GDM1 (cell line): Measurements from ENCODE around the gene RND3.

Experiments used
- DNase-seq: peaks from one replicate; lab custom pipeline; 2025; lab: John Stamatoyannopoulos, UW

RND3 gene

DNA sequence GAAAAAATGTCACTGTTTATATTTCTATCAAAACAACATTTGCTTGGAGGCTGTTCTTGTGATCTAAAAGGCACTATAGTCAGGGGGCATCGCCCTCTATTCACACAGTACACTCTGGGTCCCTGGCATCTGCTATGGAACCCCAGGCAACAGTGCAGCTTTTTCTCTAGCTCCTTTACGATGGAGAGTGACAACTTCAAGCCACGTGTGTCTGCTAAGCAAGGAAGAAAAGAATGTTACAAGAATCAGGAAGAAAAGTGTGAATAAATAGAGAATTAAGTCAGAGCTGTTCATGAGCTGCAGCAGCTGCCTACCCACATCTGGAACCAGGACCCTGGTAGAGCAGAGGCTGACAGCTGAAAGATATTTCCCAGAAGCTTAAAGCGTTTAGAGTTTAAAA, 11.2 kb downstream of the RND3 start:
- no peak for DNase-seq

DNA sequence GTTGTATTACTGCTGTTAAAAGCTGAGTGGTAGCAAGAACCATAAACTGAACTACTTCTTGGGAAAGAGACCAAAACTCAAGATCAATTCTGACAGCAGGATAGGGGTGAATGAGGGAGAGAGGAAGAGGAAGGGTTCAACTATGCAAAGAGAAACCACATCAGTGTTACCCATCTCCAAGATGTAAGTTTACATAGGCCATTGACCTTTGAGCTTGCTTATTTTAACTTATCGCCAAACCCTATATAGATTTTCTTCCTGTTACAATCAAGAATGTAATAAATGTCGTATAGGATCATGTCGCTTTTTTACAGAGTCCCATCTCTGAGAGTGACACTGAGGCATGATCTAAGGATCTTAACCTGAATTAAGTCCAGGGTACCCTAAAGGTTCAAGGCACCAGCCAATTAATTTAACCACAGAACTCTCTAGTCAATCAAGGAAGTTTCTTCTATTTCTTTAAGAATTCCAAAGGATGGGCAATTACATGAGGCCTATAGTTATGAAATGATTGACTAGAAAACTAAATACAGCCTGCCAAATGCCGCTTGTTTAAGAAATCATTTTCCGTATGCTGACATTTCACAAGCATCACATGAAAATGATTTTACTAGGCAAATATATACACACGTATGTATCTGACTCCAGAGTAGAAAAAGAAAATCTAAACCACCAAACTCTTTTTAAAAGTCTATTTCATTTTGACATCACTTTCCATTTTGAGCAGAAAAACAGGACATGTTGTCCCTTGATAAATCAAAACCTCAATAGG, 11.8 kb downstream of the RND3 start:
- DNase-seq: no peak

DNA sequence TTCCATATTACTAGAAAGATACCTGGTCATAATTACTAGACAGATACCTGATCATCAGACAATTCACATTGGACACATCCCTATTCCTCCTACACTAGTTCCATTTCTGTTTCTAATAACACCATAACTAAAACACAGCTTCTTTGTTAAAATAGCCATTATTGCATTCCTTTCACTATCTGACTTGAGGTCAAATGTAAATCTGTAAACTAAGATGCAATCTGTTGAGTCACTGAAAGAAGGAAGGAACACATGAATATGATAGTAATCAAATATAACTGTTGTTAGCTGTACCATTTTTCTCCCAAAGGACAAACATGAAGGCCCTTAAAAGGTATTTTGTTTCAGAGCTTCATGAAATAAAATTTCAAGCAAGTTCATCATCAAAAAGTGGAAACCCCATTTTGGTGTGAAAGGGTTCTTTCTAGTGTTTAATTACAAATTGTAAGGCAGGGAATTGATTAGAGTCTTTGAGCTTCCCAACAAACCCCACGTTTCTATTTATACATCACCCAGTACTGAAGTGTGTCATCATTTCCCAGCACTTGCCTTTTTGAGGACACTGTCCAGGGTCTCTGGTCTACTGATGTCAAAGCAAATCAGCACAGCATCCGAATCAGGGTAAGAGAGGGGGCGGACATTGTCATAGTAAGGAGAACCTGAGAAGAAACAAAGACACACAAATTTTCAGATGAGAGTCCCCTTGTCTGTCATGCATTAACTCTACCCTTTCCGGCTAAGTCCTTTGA, 13.0 kb downstream of the RND3 start:
- no peak for DNase-seq

DNA sequence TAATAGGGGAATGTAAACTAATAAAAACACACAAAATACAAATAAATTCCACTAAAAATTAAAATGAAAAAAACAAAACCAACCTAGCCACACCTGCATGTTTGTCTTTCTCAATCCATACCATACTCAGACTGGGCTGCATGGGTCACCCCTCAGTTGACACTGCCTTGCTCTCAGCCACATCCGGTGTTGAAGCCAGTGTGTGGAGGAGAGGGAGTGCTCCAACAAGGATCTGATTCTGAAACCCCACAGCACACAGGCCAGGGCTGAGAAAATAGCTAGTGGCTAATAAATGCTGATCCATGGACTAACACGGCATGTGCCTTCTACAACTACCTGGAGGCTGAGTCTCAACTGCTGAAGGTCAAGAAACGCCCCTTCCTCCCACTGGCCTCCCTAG, 13.7 kb downstream of the RND3 start:
- no peak for DNase-seq

DNA sequence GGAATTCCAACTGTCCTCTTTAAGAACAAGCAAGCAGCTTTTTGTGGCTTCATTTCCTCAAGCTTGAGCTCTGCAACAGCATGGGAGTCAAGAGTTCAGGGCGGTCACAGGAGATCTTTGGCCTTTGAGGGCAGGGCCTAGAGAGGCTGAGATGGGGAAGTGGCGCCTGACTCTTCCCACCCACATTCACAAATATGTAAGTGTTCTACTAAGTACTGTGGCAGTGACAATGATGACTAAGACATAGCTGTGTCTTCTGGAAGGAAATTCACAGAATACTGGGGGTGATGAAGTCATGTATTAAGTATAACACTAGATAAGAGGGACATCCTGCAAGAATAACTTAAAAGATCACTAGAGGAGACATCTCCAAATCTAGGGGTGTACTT, 15.0 kb downstream of the RND3 start:
- DNase-seq: peak; percentile 5

DNA sequence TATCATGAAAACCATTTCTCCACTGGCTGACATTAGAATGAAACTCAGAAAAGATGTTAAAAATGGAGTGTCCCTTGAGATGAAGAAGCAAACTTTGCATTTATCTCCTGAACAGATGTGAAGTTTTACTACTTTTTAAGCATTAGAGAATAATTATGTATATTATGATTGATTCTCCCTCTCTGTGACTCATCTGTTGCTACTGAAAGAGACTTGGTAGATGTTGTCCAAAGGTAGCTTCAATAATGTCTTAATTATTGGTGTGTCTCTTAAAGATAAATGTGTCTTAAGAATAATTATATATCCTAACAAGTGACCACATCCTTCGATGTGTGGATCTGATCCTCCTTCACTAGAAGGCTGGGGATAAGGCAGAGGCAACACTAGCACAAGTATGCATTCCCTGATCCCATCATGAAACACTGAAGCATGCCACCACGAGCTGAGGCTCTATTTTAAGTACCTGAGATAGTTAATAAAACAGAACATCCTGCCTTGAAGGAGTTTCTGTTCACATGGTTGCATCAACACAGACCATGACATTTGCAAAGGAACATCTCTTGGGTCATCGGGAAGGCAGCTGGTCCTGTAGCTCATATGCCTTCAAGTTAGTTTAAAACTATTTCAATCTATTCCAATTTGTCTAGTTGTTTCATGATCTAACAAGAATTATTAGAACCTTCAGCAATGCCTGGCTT, 15.5 kb downstream of the RND3 start:
- no peak for DNase-seq

DNA sequence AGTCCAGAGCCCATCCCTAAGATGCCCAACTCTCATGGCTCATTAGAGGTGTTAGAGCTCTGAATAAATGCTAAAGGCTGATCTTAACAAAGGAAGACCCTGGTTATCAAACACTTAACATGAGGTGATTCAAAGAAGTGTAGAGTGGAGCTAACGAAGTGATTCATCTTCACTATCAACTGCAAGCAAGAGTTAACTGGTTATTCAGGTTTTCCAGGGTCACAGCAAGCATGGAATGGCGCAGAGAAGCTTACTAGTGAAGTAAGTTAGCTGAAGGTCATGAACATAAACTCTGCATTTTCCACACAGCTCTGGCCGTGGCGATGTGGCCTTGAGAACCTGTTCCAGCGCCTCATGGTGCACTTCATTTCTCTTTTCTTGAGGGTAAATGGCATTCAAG, 17.0 kb downstream of the RND3 start:
- DNase-seq: no peak

DNA sequence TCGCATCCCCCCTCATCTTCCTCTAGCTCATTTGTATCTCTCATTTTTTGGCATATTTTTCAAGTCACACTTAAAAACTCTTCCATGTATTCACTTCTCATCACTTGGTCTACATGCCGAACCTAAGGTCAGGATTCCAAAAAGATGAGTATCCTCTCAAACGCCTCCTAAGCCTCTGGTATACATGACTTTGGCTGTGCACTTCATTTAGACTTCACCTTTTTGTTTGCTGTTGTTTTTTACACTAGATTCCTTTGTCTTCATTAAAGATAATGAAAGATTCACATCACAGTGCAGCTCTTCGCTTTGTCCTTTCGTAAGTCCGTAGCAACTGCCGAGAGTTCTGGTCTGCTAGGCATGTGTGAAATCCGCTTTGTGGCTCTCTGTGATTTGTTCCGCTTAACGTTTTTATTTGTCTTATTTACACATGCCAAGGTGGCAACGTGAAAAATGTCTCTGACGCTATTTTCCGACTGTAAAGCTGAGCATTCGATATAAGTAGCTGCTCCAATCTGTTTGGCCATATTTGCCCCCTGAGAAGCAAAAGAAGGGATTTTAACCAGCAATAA, 17.7 kb downstream of the RND3 start:
- no peak for DNase-seq

DNA sequence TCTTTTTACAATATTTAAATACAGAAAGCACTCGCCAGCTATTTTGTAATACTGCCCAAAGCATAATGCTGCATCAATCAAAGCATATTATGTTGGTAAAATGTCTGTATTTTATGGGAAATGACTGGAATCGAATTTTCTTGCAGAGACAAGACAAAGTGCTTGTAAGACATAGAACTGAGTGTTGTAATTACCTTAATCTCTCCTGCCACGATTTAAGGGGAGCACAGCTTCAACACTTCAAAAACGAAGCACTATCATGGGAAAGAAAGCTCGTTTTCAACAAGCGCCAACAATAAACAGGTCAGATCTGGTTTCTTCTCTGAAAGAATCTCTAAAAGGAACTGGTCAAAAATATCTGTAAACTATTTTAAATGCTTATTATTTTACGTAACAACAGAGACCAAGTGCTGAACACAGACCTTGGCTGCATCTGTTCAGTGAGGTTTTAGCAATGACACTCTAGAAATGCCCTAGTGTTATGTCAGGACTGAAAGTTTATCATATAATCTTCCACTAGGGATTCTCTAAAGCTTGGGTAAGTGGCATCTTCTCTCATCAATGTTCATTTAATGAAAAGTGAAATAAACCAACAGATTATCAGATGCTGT, 19.0 kb downstream of the RND3 start:
- no peak for DNase-seq

DNA sequence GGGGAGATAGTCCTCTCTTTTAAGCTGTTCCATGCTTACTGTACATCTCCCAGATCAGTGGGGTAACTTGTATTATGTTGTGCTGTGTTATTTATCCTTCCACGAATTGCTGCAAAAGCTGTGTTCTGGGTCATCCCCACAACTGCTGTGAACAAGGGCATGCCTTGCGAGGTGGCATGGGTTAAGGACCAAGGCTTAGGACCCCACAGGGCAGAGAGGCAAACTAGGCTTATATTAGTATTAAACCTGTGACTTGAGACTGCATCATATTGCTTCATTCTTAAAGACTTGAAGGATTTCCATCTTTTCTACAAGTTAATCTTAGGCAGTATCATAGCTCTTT, 19.9 kb downstream of the RND3 start:
- no peak for DNase-seq

DNA sequence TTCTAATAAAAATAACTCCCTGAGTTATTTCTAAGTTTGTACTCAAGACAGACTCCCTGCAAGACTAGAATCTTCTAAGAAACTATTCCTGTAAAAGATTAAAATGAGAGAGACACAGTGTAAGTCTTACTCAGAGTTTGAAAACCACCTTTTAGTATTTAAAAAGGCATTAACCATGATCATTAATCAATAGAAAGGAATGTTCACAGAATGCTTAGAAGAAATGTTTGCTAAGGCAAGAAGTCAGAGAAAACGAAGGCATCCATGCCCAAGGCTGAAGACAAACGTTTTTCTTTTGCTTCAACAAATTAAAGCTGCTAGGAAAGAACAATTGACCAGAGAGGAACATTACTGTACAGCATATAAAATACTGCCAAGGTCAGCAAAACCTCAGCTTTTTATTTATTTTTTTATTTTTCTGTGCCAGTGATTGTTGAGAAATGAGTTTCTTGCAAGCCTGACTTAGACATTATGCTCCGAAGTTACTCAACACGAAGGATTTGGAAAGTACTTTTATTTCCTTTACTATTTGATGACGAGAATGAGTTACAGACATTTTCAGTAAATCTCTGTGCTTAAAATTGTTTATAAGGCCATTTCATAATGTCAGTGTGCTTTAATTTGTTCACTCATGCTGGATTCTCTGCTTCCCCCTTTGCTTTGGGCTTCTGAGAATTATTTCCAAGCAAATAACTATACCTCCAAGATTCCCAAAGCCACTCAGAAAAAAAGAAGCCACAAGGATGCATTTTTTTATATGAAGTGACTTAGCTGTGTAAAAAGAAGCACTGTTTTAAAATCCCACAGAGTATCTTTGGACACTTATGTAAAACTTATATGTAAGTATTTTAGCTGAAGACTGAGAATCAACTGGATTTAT, 20.5 kb downstream of the RND3 start:
- DNase-seq: no peak

DNA sequence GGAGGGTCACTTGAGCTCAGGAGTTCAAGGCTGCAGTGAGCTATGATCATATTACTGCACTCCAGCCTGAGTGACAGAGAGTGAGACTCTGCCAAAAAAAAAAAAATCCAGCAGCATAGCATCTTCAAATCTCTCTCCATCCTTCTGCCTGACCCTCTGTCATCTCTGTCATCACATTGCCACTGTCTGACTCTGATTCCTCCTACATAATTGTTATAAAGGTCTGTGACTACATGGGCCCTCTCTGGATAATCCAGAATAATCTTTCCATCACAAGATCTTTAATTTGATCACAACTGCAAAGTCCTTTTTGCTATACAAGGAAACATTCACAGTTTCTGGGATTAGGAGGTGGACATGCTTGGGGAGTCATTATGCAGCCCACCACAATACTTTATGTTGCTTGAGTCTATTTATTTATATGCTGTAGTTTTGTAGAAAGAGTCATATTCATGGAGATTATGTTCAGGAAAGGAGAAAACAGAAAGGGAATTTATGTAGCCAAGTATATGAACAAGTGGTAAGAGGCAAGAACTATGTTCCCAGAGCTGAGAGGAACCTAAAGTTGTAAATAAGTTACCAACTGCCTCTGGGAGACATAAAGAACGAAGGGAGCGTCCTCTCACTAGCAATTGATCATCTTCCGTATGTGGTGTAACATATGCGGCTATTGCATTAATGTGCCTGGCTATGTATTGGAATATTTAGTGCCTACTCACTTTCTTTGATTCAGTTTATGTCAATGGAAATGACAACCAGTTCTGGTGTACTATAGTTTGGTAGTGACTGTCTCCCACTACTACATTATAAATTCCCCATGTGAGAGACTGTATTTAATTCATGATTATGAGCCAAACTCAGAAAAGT, 21.5 kb downstream of the RND3 start:
- DNase-seq: no peak

DNA sequence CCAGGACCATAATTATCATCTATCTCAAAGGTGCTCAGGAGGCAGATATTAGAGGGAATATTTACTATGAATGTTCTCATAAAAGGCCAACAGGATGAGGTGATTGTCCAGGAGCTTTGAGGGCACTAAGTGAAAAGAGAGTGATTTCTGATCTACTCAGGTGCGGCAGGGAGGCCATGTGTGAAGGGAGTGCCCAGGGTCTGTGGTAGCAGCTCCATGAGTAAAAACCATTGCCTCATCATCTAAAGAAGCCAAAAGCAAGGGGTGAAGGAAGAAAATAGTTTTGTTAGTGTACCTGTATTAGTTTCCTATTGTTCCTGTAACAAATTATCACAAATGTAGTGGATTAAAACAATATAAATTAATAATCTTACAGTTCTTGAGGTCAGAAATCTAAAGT, 22.5 kb downstream of the RND3 start:
- no peak for DNase-seq

DNA sequence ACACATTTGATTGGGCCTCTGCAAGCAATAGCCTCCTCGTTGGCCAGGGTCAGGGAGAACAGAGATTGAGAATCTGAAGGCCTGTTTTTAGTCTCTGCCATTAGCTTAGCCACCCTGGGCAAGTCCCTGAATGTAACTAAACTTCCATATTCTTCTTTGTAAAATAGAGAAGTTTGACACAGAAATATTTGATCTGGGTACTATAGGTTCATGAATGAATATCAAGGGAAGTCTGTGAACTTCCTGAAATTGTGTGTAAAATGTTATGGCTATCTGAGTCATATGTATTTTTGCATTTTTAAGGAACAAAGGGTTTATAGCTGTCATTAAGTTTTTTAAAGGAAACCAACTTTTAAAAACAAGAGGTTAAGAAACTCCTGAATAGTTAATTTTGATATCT, 23.2 kb downstream of the RND3 start:
- DNase-seq: no peak

DNA sequence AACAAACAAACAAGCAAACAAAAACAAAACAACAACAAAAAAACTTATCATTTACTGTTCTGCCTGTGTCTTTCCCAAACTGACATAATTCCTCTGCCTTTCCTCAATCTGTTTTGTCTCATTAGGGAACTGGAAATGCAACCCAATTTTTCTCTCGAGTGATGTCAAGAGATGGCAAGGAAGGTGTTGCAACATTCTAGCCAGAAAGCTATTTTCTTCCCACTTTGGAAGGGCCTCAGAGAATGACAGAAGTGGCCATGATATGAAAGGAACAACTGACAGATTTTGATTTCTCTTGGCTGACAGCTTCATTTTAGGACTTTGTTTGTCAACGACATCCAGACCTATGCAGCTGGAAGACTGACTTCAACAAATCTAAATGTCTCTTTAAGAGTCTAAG, 24.7 kb downstream of the RND3 start:
- no peak for DNase-seq

DNA sequence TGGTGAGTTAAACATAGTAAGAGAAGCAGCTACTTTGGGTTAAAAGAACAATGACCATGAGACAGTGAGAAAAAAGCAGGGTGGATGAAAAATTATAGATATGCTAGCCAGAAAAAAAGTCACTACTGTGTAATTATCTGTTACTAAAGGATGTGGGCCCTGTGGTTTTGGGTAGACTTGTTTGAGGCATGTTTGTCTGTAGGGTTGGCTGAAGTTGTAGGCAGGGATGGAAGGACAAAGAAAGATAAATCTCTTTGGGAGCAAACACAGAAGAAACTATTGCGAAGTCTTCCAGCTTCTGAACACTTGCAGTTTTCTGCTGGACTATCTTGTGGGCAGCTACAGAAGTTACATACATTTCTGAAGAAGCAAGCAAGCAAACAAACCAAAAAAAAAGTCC, 28.2 kb downstream of the RND3 start:
- DNase-seq: no peak

DNA sequence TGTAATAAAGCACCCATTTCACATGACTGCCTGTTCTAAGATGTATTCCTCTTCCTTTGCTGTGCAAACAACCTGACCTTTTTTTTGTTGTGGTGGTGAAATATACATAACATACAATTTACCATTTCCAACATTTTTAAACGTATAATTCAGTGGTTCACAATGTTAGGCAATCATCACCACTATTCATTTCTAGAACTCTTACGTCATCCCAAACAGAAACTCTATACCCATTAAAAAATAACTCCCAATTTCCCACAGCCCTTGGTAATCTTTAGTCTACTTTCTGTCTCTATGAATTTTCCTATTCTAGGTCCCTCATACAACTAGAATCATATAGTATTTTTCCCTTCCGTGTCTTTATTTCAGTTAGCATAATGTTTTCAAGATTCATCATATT, 36.7 kb downstream of the RND3 start:
- DNase-seq: no peak

DNA sequence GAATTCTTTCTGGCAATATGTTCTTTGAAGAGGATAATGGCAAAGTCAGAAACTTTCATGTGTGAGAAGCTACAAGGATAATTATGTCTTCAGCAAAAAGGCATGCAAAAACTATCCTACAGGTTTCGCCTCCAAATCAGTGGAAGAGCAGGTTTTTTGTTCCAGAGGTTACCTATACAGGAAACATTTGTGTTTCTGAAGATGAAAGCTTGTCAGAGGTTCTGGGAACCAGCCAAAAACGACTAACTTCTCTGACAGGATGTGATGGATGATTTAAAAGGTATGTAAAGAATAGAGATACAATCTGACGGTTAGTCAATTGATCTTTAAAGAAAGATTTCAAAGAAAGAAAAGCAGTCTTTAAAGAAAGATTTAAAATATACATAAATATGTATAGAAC, 37.6 kb downstream of the RND3 start:
- no peak for DNase-seq

DNA sequence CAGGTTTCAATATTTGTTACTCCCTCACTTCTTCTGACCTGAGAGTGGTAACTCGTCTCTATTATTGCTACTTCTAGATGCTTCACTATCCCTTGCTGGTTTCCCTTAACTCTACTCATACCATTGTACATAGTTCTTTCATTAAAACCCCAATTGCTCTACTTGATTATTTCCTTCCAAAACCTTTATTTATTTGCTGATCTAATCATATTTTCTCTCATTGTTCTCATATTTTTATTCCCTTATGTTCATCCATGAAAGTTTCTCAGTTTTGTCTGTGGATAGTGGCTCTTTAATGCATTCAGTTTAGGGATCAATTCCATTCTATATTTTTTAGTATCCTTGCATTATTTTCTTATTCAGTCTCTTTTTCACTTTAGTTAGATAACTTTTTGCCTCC, 42.1 kb downstream of the RND3 start:
- DNase-seq: no peak

DNA sequence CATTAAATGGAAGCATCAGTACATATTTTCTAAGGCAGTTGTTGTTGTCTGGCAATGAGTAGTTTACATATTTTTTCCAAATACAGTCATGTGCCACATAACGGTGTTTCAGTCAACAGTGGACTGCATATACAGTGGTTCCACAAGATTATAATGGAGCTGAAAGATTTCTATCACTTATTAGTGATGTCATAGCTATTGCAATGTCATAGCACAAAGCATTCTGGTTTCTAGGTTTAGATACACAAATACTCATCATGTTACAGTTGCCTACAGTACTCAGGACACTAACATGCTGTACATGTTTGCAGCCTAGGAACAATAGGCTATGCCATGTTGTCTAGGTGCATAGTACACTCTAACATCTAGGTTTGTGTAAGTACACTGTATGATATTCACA, 45.0 kb downstream of the RND3 start:
- no peak for DNase-seq

DNA sequence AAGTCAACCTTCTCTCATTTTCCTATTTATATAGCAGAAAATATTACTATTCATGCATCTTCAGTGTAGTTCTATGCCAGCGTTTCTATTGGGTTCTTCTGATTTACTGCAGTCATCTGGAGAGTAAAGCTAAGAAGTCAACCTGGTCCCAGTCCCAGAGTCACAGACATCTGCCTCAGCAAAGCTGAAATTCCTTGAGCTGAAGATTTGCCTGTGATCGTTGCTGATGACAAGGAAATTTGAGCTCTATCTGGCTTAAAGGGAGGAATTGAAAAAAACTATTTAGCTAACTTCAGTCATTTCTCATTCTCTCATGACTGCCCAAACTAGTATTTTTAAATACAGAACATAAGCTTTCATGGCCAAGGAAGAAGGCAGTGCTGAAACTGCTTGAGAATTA, 45.7 kb downstream of the RND3 start:
- DNase-seq: no peak
